KMS-11 (cell line): ENCODE data around the gene ASAH2.

Source experiments
- H2AFZ ChIP-seq: fragments of 200-600 bp; sonication (generic); 2 replicates; pipeline ENCODE4 v1.6.1; 2016; ENCODE audit warnings: antibody characterized with exemption, mixed run types, low read depth
- H3K27ac ChIP-seq: fragments of 200-600 bp; sonication (generic); 2 replicates; pipeline ENCODE4 v1.6.1; 2016; ENCODE audit warnings: mild to moderate bottlenecking, mixed run types
- H3K27me3 ChIP-seq: fragments of 200-600 bp; sonication (generic); 2 replicates; pipeline ENCODE4 v1.6.1; 2017; ENCODE audit warnings: mild to moderate bottlenecking, low read depth, mixed run types, moderate library complexity; ENCODE audit not compliant: insufficient read depth
- H3K36me3 ChIP-seq: fragments of 200-600 bp; sonication (generic); 2 replicates; pipeline ENCODE4 v1.6.1; 2017; ENCODE audit warnings: mild to moderate bottlenecking, mixed run types; ENCODE audit not compliant: insufficient read depth
- H3K4me1 ChIP-seq: fragments of 200-600 bp; sonication (generic); 2 replicates; pipeline ENCODE4 v1.6.1; 2016; ENCODE audit warnings: mild to moderate bottlenecking, low read depth, mixed run types; ENCODE audit not compliant: poor library complexity, severe bottlenecking
- H3K4me2 ChIP-seq: fragments of 200-600 bp; sonication (generic); 2 replicates; pipeline ENCODE4 v1.7.0; 2016; ENCODE audit warnings: mild to moderate bottlenecking, mixed run types
- H3K4me3 ChIP-seq: fragments of 200-600 bp; sonication (generic); IDR thresholded peaks from 2 replicates; pipeline ENCODE4 v1.6.1; 2017; ENCODE audit warnings: low read depth, low read length, mixed read lengths; ENCODE audit not compliant: insufficient read depth
- H3K79me2 ChIP-seq: fragments of 200-600 bp; sonication (generic); 2 replicates; pipeline ENCODE4 v1.6.1; 2016; ENCODE audit warnings: low read depth, mixed run types; ENCODE audit not compliant: insufficient read depth
- H3K9ac ChIP-seq: fragments of 200-600 bp; sonication (generic); 2 replicates; pipeline ENCODE4 v1.6.1; 2016; ENCODE audit warnings: mild to moderate bottlenecking, mixed run types
- H4K20me1 ChIP-seq: fragments of 200-600 bp; sonication (generic); 2 replicates; pipeline ENCODE4 v1.6.1; 2016; ENCODE audit warnings: mild to moderate bottlenecking, mixed run types; ENCODE audit not compliant: insufficient read depth
- CTCF ChIP-seq: fragments of 200-600 bp; sonication (generic); conservative IDR thresholded peaks from 2 replicates; pipeline ENCODE4 v1.6.1; 2017; ENCODE audit warnings: low read depth, mild to moderate bottlenecking, antibody characterized with exemption, low read length, moderate library complexity, mixed read lengths

ASAH2 gene

DNA sequence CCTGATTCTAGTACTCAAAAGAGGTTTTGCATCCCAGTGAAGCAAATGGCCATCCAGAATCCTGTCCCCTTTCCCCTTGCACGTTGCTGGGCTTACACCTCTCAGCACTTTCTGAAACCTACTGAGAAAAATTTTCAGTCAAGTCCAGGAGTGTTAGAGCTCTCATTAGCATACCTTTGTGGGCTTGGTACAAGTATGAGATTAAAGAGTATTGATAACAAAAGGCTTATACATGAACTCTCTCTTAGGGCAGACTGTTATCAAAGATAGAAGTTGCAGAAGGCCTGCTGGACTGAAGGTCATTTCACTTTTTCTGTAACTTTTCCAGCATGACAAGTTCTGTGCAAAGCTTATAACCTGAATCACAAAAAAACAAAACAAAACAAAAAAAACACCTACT lies at the start of gene ASAH2:
TSS of gene ASAH2 (minus strand) at position 123 of the 400 bp plus-strand sequence. CDS start 2,906 bp downstream, outside the sequence.
- no peak within 1 kb of the TSS for H3K9ac ChIP-seq
- no peaks in the 10 kb centered on the region for H4K20me1 ChIP-seq
- no peak for TF ChIP-seq CTCF
- no peaks in the 10 kb centered on the region for H3K36me3 ChIP-seq
- H2AFZ ChIP-seq = no peak within 1 kb of the TSS
- no peak within 1 kb of the TSS for H3K27ac ChIP-seq
- no peaks in the 10 kb centered on the region for H3K4me1 ChIP-seq
- H3K27me3 ChIP-seq = no peaks in the 10 kb centered on the region
- no peak within 1 kb of the TSS for H3K4me2 ChIP-seq
- H3K79me2 ChIP-seq = no peaks in the 10 kb centered on the region
- H3K4me3 ChIP-seq = no peak within 1 kb of the TSS

DNA sequence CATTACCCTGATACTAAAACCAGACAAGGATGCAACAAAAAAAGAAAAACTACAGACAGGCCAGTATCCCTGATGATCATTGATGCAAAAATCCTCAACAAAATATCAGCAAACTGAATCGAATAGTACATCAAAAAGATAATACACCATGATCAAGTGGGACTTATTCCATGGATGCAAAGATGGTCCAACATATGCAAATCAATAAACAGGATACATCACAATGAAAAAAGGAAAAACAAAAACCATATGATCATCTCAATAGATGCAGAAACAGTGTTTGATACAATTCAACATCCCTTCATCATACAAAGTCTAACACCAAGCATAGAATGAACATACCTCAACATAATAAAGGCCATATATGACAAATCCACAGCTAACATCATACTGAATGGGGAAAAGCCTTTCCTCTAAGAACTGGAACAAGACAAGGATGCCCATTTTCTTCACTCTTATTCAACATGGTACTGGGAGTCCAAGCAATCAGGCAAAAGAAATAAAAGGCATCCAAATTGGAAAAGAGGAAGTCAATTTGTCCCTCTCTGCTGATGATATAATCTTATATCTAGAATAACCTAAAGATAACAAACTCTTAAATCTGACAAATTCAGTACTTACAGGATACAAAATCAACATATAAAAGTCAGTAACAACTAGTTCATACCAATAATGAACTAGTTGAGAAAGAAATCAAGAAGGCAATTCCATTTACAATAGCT lies 48.8 kb upstream of the ASAH2 start:
- H3K4me3 ChIP-seq = no peak overlapping the region
- H3K36me3 ChIP-seq = no peaks in the 10 kb centered on the region
- H3K27ac ChIP-seq = no peak overlapping the region

DNA sequence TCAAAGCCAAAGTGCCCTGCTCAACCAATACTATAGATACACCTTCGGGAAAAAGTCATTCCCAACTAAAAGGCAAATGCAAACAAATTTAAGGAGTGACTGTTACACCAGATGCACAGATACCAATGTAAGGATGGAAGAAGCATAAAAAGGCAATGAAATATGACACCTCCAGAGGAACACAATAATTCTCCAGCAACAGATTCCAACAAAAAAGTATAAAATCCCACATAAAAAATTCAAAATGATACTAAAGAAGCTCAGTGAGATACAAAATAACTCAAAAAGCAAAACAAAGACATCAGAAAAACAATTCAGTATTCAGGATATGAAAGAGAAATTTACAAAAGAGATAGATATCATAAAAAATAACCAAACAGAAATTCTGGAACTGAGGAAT lies 44.1 kb upstream of the ASAH2 start:
- no peak overlapping the region for H2AFZ ChIP-seq

More for the DNA sequence above, 48.8 kb upstream of the ASAH2 start:
- Histone ChIP-seq H3K27me3 (no peaks in the 10 kb centered on the region), H4K20me1 (no peaks in the 10 kb centered on the region), H3K79me2 (no peaks in the 10 kb centered on the region), H3K9ac (no peak overlapping the region), H3K4me2 (no peak overlapping the region), H3K4me1 (no peaks in the 10 kb centered on the region), H2AFZ (no peak overlapping the region)
- TF ChIP-seq CTCF = no peak

DNA sequence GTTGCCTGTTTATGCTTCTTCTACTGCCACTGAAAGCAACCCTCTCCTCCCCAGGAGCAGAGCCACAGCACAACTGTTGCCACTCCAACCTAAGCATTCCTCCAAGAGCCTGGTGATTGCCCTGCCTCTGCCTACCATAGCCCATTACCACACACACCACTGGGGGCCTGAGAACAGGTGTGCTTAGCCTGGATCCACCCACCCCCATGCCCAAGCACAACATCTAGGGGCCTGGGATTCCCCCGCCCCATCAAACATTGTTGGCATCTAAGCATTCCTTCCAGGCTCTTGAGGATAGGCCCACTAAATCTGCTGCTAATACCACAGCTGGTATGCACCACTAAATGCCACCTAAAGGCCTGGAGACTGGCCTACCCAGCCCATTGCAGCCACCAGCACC lies 43.3 kb upstream of the ASAH2 start:
- Histone ChIP-seq H3K4me3 (no peak overlapping the region), H4K20me1 (no peaks in the 10 kb centered on the region), H3K79me2 (no peaks in the 10 kb centered on the region), H3K4me2 (no peak overlapping the region), H2AFZ (no peak overlapping the region), H3K27ac (no peak overlapping the region), H3K27me3 (no peaks in the 10 kb centered on the region), H3K36me3 (no peaks in the 10 kb centered on the region), H3K4me1 (no peaks in the 10 kb centered on the region), H3K9ac (no peak overlapping the region)
- TF ChIP-seq CTCF = no peak

More for the DNA sequence above, 44.1 kb upstream of the ASAH2 start:
- H3K4me3 ChIP-seq = no peak overlapping the region
- H3K27me3 ChIP-seq = no peaks in the 10 kb centered on the region
- no peak overlapping the region for H3K9ac ChIP-seq
- H3K4me1 ChIP-seq = no peaks in the 10 kb centered on the region
- no peaks in the 10 kb centered on the region for H3K79me2 ChIP-seq
- no peaks in the 10 kb centered on the region for H3K36me3 ChIP-seq
- TF ChIP-seq CTCF = no peak
- no peak overlapping the region for H3K27ac ChIP-seq
- H3K4me2 ChIP-seq = no peak overlapping the region
- H4K20me1 ChIP-seq = no peaks in the 10 kb centered on the region
